ENCODE results near the gene SLC44A4.

DNA sequence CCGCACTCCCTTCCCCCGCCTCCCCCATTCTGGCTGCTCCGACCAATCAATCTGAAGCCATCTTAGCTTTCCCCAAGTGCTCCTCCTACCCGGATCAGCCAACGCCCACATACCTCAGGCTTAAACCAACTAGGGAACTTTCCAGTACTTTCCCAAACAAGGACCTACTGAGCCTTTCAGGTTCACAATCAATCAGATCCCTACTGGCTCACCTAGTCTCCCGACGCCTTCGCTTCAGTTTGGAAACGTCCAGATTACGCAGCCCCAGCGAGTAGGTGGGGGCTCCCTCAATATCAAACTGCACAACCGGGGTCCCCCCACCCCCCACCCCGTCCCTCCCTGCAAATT, 64.1 kb downstream of the SLC44A4 start:
- TF ChIP-seq EZH2phosphoT487 (IDR thresholded peaks at IDR 0.05; ENCODE audit: low read length) (no peak), EZH2 (optimal IDR thresholded peaks at IDR 0.05; ENCODE audit: low read depth, low read length) (no peak)

All from MM.1S (cell line).